ENCODE measurements around the gene PIK3IP1. TPM values are rescaled to one million over a fixed set of nuclear protein-coding genes. Genes with fewer than 3 reads are reported as not detected.

PIK3IP1 gene
- total and polyA plus RNA-seq, 4 donors, result 3.1 to 7.8 (median 6.0) TPM

DNA sequence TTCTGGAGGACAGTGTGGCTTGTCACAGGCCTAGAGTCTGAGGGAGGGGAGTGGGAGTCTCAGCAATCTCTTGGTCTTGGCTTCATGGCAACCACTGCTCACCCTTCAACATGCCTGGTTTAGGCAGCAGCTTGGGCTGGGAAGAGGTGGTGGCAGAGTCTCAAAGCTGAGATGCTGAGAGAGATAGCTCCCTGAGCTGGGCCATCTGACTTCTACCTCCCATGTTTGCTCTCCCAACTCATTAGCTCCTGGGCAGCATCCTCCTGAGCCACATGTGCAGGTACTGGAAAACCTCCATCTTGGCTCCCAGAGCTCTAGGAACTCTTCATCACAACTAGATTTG is 13.0 kb downstream of the PIK3IP1 start (continued):
- TF ChIP-seq, protein P1, sequence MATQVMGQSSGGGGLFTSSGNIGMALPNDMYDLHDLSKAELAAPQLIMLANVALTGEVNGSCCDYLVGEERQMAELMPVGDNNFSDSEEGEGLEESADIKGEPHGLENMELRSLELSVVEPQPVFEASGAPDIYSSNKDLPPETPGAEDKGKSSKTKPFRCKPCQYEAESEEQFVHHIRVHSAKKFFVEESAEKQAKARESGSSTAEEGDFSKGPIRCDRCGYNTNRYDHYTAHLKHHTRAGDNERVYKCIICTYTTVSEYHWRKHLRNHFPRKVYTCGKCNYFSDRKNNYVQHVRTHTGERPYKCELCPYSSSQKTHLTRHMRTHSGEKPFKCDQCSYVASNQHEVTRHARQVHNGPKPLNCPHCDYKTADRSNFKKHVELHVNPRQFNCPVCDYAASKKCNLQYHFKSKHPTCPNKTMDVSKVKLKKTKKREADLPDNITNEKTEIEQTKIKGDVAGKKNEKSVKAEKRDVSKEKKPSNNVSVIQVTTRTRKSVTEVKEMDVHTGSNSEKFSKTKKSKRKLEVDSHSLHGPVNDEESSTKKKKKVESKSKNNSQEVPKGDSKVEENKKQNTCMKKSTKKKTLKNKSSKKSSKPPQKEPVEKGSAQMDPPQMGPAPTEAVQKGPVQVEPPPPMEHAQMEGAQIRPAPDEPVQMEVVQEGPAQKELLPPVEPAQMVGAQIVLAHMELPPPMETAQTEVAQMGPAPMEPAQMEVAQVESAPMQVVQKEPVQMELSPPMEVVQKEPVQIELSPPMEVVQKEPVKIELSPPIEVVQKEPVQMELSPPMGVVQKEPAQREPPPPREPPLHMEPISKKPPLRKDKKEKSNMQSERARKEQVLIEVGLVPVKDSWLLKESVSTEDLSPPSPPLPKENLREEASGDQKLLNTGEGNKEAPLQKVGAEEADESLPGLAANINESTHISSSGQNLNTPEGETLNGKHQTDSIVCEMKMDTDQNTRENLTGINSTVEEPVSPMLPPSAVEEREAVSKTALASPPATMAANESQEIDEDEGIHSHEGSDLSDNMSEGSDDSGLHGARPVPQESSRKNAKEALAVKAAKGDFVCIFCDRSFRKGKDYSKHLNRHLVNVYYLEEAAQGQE (IDR thresholded peaks at IDR 0.05), result no peak
- TF ChIP-seq YY1 (IDR thresholded peaks at IDR 0.05), result no peak
- no peak for TF ChIP-seq EGR1 (IDR thresholded peaks at IDR 0.05; ENCODE audit: low read depth in 2 of 2)
- no peak for TF ChIP-seq NR2F2 (IDR thresholded peaks at IDR 0.05)
- TF ChIP-seq, protein P2, sequence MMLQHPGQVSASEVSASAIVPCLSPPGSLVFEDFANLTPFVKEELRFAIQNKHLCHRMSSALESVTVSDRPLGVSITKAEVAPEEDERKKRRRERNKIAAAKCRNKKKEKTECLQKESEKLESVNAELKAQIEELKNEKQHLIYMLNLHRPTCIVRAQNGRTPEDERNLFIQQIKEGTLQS (IDR thresholded peaks at IDR 0.05), result no peak
- TF ChIP-seq RXRA (IDR thresholded peaks at IDR 0.05), result no peak

DNA sequence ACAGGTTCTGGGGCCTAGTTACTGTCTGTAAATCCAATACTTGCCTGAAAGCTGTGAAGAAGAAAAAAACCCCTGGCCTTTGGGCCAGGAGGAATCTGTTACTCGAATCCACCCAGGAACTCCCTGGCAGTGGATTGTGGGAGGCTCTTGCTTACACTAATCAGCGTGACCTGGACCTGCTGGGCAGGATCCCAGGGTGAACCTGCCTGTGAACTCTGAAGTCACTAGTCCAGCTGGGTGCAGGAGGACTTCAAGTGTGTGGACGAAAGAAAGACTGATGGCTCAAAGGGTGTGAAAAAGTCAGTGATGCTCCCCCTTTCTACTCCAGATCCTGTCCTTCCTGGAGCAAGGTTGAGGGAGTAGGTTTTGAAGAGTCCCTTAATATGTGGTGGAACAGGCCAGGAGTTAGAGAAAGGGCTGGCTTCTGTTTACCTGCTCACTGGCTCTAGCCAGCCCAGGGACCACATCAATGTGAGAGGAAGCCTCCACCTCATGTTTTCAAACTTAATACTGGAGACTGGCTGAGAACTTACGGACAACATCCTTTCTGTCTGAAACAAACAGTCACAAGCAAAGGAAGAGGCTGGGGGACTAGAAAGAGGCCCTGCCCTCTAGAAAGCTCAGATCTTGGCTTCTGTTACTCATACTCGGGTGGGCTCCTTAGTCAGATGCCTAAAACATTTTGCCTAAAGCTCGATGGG is 13.5 kb downstream of the PIK3IP1 start:
- H3K9ac ChIP-seq (ENCODE audit: low read depth in 1 of 2, low read length in 2 of 2), result no peak overlapping the region
- TF ChIP-seq JUND (IDR thresholded peaks at IDR 0.05) (no peak), RXRA (IDR thresholded peaks at IDR 0.05) (peak; percentile 42), RAD21 (IDR thresholded peaks at IDR 0.05) (no peak), MAX (IDR thresholded peaks at IDR 0.05) (no peak), HNF4A (conservative IDR thresholded peaks at IDR 0.05) (peak; percentile 33 to 37)
- TF ChIP-seq, protein P3, sequence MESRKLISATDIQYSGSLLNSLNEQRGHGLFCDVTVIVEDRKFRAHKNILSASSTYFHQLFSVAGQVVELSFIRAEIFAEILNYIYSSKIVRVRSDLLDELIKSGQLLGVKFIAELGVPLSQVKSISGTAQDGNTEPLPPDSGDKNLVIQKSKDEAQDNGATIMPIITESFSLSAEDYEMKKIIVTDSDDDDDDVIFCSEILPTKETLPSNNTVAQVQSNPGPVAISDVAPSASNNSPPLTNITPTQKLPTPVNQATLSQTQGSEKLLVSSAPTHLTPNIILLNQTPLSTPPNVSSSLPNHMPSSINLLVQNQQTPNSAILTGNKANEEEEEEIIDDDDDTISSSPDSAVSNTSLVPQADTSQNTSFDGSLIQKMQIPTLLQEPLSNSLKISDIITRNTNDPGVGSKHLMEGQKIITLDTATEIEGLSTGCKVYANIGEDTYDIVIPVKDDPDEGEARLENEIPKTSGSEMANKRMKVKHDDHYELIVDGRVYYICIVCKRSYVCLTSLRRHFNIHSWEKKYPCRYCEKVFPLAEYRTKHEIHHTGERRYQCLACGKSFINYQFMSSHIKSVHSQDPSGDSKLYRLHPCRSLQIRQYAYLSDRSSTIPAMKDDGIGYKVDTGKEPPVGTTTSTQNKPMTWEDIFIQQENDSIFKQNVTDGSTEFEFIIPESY (IDR thresholded peaks at IDR 0.05), result no peak
- TF ChIP-seq, protein P1 (IDR thresholded peaks at IDR 0.05), result no peak
- no peak for DNase-seq (ENCODE audit: low spot score)
- H3K36me3 ChIP-seq (ENCODE audit: control insufficient read depth in 4 of 4, insufficient read depth in 3 of 4, low read depth in 1 of 4, low read length in 3 of 4), result peaks cover 7 to 13% (median 10%) of the 10 kb centered on the region in 4 donors
- H3K27ac ChIP-seq (ENCODE audit: low read depth in 1 of 2, low read length in 2 of 2), result peak overlapping the region; percentile 49 to 57
- no peak overlapping the region for H3K4me3 ChIP-seq (ENCODE audit: low read depth in 1 of 3, low read length in 3 of 3)
- no peaks in the 10 kb centered on the region for H3K27me3 ChIP-seq (ENCODE audit: control insufficient read depth in 4 of 4, insufficient read depth in 4 of 4, low read length in 3 of 4)
- H3K4me1 ChIP-seq (ENCODE audit: control insufficient read depth in 4 of 4, insufficient read depth in 4 of 4, low read length in 3 of 4), result peaks cover 0 to 13% (median 6%) of the 10 kb centered on the region in 4 donors
- H3K9me3 ChIP-seq (ENCODE audit: control insufficient read depth in 4 of 4, low read length in 3 of 4), result no peaks in the 10 kb centered on the region
- WGBS, result 60% methylated on average over 6 of the region's 6 CpGs
